Activated CD4-positive, alpha-beta T cell treated with anti-CD3 and anti-CD28 coated beads, Interleukin-10, Interleukin-2, amounts not matched to agents 100 ng/mL and 50 ng/mL, durations not matched to agents 16 hours and 8 hours (primary cell): ENCODE data around the gene CAMKK1.

ENCODE experiments used
- DNase-seq: peaks from one replicate; pipeline ENCODE4 v3.0.0-alpha.2; 2020

Gene CAMKK1

GRCh38 chr17:3893003-3893719, at the start of gene CAMKK1:
Gene CAMKK1 (minus strand): TSS chr17:3893053. CDS start chr17:3885687, 7,366 bp downstream.
- DNase-seq: peak; percentile 94

DNA sequence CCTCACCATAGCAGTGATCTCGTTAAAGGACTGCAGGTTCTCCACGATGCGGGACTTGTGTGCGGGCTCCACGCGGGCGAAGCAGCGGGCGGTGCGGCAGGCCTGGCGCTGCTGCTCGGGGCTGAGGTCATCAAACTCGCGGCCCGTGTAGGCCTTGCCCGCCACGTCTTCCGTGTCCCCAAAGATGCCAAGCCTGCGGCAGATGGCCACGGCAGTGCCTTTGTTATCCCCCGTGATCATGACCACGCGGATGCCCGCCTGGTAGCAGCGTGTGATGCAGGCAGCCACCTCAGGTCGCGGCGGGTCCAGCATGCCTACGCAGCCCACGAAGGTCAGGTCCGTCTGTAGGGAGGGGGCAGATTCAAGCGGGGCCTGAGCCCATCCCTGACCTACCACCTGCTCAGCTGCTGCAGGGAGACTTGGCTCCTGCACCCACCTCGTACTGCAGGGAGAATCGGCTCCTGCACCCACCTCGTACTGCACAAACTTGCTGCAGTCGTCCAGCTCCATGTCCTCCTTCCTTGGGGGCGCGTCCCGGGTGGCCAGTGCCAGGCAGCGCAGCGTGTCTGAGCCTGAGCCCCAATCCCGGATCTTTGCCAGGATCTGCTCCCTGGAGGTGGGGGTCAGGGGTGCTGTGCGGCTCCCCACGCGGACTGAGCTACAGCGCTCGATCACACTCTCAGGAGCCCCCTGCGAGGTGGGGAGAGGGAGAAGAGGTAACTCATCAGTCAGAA, 48.3 kb upstream of the CAMKK1 start:
- no peak for DNase-seq

GRCh38 chr17:3937359-3937758, 44.5 kb upstream of the CAMKK1 start:
- no peak for DNase-seq

- no peak for DNase-seq
Observed at GRCh38 chr17:3935825-3936355, 43.0 kb upstream of the CAMKK1 start.

DNA sequence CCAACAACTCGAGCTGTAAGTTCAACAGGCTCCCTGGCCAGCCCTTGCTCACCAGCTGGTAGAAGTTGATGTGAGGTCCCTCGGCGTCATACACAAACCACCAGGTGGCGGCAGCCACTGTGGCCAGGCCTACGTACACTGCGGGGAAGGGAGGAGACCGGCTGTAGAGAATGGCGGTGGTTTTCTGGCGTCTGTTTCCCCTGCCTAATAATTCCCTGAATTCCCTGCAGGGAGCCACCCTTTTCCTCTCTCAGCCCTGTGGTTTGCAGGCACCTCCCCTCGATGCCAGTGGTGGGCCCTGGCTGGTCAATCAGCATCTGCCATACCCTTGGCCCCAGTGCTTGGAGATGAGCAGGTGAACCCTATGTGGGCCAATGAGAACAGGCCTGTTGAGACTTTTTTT, 42.3 kb upstream of the CAMKK1 start:
- peak; percentile 31 for DNase-seq

DNA sequence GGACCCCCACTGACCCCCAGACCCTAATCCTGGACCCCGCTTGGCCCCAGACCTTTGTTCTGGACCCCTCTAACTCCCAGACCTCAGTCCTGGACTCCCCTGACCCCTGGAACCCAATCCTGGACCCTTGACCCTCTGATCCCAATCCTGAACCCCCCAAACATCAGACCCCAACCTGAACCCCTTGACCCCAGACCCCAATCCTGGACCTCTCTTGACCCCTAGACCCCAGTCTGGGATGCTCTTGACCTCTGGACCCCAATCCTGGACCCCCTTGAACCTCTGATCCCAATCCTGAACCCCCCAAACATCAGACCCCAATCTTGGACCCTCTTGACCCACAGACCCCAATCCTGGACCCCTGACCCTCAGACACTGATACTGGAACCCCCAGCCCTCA, 36.9 kb upstream of the CAMKK1 start:
- DNase-seq: no peak

DNA sequence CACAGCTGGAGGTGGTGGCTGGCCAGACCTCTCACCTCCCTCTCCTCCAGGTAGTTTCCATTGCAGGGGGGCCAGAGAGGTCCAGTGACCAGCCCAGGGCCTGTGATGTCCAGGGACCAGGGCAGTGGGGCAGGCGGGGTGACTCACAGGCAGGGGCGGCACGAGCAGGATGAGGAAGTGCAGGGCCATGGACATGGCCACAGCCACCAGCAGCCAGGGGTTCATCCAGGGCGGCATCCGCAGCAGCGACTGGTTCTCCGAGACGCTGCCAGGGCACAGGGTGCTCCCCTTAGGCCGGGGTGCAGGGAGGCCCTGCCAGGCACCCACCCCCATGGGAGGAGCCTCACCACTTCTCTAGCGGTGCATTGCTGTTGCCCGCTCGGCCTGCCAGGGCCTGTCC, 36.3 kb upstream of the CAMKK1 start:
- DNase-seq: no peak

- no peak for DNase-seq
Observed at GRCh38 chr17:3928406-3928805, 35.6 kb upstream of the CAMKK1 start.

GRCh38 chr17:3927628-3928340, 34.9 kb upstream of the CAMKK1 start:
- no peak for DNase-seq

DNA sequence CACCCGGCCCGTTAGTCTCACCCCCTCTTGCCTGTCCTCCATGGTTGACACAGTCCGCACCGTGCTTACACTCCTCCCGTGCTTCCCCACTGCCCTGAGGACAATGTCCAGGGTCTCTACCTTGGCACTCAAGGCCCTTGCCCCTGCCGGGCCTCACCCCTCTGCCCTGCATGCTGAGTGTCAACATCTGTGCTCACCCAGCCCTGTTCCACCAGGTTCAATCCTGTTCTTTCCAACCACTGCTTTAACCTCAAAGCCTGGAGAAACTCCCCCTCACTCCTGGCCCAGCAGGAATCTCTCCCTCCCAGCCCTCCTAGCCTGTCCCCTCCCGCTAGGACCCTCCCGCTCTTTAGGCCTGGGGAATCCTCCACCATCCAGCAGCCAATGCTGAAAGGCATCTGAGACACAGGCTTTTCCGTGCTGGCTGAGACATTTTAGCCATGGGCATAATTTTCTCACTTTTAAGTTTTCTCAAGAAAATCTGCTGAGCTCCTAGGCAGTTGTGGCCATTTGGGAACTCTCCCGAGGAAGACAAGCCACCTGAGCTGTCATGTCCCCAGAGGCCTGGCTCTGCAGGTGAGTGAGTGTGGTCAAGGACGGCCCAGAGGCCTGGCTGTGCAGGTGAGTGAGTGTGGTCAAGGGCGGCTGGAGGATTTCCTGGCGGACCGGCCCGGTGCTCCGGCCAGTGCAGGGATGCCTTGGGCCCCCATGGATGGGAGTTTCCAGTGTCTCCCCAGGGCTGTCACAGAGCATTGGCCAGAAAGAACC, 34.2 kb upstream of the CAMKK1 start:
- DNase-seq: no peak

GRCh38 chr17:3925684-3926485, 33.0 kb upstream of the CAMKK1 start:
- no peak for DNase-seq

DNA sequence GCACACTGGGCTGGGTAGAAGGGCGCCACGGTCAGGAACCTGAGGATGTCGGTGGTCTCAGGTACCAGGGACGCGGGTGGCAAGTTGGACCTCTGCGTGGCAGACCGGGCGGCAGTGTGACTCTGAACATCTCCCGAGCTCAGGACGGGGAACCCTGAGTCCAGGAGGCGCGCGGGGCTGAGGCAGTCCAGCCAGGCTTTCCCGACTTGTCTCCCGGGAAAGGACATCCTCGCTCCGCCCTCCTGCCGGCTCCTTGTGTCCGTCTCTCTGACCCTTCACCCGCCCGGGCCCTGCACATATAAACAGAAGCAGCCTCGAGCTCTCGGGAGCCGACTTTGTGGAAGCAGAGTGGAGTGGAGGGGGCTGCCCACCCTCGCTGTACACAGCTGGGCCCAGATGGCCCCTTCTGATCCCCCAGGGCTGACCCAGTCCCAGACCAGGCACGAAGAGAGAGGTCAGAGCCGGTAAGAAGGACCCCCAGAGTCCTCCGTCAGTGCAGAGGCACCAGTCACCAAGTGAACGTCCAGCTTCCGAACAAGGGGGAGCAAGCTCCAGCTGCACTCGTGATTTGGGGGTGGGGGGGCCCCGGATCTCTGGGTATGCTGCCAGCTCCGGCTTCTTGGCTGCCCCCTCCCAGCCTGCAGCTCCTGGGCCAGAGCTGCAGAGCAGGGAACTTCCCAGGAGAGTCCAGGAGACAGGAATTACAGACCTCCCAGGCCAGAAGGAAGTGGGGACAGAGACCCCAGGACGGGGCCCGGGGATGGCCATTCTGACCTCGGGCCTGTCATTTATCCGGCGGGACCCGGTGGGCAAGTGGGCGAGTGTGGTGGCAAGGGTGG, 31.9 kb upstream of the CAMKK1 start:
- DNase-seq: no peak

DNA sequence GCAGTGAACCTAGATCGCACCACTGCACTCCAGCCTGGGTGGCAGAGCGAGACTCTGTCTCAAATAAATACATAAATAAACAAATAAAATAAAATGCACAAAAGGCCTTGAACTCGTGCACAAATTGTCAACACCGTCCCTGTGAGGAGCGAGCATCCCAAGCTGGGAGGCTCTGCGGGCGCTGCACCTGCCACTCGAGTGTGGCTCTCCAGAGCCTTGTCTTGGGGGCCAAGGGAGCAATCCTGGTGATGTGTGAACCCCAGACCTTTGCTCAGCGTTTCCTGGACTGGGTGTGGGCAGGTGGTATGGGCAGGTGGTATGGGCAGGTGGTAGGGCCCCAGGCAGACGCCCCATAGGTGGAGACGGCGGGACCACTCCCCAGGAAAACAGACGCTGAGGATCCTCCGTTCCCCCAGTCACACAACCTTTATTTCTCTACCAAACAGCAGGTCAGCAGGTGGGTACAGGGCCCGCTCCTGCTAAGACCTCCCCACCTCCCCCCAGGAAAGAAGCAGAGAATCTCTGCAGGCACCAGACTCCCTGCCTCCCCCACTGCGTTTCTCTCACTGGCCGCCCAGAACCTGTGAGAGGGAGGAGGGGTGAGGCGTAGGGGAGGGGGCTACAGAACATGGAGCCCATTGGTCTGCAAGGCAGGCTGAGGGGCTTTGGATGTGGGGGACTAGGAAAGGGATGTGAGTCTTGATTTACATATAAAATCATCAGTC, 30.8 kb upstream of the CAMKK1 start:
- no peak for DNase-seq

DNA sequence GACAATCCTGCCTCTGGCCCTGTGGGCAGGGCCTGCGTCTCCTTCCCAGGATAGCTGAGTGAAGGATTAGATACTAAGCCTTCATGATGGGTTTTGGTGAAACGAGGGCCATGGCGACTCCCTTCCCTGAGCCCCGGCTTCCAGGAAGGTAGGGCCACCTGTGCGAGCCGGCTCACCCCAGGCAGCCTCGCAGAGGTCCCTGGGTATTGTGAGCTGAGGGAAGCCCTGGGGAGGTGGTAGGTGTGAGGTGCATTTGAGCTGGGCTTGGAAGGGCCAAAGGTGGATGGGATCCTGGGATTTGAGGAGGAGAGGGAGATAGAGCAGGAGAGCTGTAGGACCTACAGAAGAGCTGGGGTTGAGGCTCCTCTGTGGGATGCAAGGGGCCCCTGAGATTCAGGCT, 29.9 kb upstream of the CAMKK1 start:
- no peak for DNase-seq

DNA sequence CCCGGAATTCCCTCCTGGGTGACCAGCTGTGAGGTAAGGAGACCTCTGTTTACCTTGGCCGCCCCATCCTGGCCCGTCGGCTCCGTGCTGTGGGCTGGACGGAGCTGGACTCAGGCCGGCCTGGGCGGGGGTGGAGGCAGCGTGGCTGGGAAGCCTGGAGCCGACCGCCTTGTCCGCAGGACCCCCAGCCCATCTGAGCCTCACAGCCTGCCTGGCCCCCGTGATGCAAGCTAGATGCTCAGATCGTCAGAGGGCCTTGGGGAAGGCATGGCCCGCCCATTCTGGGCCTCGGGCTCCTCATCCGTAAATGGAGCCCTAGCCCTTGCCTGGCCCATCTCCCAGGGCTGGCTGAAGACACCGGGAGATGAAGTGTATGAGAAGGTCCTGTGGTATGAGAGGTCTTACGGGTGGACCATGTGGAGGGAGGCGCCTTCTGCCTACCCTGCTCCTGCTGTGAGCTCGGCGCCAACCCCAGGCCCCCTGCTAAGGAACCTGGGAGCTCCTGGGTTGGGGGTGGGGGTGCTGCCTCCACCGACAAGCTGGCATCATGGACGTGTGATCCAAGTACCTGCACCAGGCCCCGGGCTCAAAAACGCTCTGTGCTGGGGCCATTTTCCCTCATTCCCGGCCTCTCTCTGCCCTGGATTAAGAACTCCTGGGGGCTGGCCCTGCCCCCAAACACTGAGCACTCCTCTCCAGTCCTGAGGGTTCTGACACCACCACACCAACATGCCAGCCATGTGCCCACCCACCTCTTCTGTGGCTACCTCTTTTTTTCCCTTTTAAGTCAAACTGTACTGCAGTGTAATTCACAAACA, 28.9 kb upstream of the CAMKK1 start:
- no peak for DNase-seq

- no peak for DNase-seq
Observed at GRCh38 chr17:3921006-3921405, 28.2 kb upstream of the CAMKK1 start.

GRCh38 chr17:3919123-3919624, 26.3 kb upstream of the CAMKK1 start:
- no peak for DNase-seq

DNA sequence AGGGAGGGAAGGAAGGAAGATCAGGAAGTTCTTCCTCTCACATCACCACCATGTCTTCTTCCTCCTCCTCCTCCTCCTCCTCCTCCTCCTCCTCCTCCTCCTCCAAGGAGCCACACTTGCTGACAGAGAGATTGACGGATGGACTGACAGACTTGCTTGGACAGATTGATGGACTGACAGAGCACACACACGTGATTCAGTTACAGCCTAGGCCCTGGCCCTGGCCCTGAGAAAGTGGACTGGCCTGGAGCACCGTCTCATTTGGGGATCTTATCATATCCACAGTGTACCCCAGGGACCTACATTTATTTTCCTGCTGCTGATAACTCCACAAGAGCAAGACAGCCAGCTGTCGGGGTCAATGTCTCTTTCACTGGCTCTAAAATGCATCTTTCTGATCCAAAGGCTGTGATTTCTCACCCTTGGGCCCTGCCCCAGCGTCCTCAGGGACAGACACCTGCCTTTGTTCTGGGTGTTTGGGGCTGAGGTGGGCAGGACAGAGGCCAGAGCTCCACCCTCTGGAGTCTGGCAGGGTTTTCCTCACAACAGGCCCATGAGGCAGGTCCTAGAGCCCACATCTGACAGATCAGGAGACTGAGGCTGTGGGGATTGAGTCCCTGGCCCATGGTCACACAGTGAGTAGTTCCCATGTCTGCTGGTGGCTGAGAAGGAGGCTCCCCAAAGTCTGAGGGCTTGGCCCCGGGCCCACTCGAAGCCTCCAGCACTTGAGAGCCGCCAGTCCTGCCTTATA, 25.7 kb upstream of the CAMKK1 start:
- no peak for DNase-seq
